Measurements from ENCODE around the gene PAXX. TPM values are rescaled to one million over a fixed set of nuclear protein-coding genes. Genes with fewer than 3 reads are reported as not detected.

Gene PAXX
- total RNA-seq, 4 donors from 2014 or later, result 5.1 to 30.6 (median 26.9) TPM

DNA sequence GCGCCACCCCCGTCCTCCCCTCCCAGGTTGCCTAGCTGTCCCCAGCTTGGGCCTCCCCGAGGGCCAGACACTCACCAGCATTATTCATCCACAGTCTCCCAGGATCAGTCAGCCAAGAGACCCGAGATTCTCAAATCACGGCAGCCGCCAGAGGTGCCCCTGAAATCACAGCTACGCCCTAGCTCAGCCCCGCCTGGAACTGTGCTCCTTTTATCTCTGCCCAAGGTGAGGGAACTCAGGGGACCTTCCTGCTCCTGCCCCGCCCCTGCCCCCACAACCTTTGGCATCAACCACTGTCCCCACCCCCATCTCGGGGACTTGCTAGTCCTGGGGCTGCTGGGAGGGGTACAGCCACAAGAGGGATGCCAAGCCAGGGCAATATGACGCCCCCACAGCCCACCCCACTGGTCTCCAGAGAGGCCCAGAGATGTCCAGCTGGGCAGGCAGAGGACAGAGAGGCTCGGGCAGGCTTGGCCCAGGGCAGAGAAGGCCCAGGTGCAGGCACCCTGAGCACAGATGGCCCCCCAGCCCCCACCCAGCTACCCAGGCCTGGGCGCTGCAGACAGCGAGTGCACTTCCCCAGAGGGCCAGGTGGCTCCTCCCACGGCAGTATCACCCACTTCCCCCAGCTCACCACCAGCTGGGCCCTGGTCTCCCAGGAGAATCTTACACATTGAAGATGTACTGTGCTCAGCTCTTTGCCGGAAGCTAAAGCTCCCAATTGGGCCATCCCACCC is 39.9 kb downstream of the PAXX start, which contains the start of gene FUT7:
TSS of gene FUT7 (minus strand) at position 185 of the 737 bp plus-strand sequence. CDS start at position 88, 97 bp downstream.
- TF ChIP-seq, protein P1, sequence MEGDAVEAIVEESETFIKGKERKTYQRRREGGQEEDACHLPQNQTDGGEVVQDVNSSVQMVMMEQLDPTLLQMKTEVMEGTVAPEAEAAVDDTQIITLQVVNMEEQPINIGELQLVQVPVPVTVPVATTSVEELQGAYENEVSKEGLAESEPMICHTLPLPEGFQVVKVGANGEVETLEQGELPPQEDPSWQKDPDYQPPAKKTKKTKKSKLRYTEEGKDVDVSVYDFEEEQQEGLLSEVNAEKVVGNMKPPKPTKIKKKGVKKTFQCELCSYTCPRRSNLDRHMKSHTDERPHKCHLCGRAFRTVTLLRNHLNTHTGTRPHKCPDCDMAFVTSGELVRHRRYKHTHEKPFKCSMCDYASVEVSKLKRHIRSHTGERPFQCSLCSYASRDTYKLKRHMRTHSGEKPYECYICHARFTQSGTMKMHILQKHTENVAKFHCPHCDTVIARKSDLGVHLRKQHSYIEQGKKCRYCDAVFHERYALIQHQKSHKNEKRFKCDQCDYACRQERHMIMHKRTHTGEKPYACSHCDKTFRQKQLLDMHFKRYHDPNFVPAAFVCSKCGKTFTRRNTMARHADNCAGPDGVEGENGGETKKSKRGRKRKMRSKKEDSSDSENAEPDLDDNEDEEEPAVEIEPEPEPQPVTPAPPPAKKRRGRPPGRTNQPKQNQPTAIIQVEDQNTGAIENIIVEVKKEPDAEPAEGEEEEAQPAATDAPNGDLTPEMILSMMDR (IDR thresholded peaks at IDR 0.05; ENCODE audit: low read depth), result no peak

DNA sequence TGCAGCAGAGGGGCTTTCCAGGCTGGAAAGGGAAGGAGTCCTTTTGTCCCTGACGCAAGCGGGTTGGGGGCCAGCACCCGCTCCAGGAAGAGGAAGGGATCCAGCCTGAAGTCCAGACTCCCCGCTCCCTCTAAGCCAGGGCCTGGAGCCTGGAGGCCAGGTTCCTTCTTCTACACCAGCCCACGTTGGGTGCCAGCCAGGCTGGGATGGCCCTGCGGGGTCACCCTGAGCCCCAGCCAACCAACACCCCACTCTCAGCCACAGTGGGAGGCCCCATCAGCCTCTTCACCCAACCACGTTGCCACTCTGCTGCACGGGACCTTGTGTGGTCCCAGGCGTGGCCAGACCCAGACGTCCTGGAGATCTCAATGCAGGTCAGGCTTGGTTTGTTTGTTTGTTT is 40.6 kb downstream of the PAXX start:
- TF ChIP-seq, protein P1 (IDR thresholded peaks at IDR 0.05; ENCODE audit: low read depth), result no peak

DNA sequence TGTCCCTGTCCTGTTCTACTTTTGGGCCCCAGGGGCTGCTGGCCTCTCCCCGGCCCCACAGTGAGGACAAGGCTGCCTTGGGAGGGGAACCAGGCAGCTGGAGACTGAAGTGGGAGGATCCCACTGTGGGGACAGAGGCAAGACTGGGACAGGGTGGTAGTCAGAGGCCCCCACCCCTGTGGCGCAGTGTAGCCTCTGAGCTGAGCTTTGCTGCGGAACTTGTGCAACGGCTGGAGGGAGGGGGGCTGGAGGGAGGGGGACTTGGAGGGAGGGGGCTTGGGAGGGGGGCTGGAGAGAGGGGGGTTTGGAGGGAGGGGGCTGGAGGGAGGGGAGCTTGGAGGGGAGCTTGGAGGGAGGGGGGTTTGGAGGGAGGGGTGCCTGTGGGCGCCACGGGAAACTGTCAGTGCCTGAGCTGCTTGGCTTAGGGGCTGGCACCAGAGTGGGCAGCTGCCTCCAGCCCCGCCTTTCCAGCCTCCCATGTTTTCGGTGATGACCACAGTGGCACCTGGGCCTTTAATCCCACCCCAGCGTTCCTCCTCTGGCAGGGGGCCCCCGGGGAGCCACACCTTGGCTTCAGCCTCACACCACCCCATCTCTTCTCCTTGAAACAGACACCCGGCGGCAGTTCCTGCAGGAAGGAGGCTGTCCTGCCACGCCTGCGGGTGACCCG is 42.0 kb downstream of the PAXX start:
- TF ChIP-seq, protein P1 (IDR thresholded peaks at IDR 0.05; ENCODE audit: low read depth), result no peak

- TF ChIP-seq, protein P1 (IDR thresholded peaks at IDR 0.05; ENCODE audit: low read depth), result no peak
Measured at GRCh38 chr9:137034709-137035506, 42.7 kb downstream of the PAXX start.

- TF ChIP-seq, protein P1 (IDR thresholded peaks at IDR 0.05; ENCODE audit: low read depth), result no peak
Measured at GRCh38 chr9:137035507-137035834, 43.2 kb downstream of the PAXX start.

DNA sequence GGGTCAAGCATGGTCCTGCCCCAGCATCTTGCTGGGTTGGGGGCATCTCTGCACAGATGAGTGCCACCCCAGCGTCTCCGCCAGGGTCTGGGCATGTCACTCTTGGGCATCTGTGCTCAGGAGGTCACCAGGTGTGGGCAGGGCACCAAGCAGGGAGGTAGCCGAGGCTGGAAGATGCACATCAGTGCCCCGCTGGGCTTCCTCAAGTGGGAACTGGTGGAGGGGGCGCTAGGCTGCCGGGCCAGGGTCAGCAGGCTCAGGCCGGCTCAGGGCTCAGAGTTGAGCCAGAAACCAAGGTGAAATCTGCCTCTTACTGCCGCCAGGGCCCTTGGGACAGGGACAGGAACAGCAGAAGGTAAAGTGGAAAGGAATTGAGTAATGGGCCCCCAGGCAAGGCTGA is 43.7 kb downstream of the PAXX start:
- TF ChIP-seq, protein P1 (IDR thresholded peaks at IDR 0.05; ENCODE audit: low read depth), result no peak

GRCh38 chr9:137037035-137037434 is 44.8 kb downstream of the PAXX start:
- TF ChIP-seq, protein P1 (IDR thresholded peaks at IDR 0.05; ENCODE audit: low read depth), result no peak

Measured in subcutaneous adipose tissue (tissue), 4 donors.